ENCODE data around the gene WNT6.

DNA sequence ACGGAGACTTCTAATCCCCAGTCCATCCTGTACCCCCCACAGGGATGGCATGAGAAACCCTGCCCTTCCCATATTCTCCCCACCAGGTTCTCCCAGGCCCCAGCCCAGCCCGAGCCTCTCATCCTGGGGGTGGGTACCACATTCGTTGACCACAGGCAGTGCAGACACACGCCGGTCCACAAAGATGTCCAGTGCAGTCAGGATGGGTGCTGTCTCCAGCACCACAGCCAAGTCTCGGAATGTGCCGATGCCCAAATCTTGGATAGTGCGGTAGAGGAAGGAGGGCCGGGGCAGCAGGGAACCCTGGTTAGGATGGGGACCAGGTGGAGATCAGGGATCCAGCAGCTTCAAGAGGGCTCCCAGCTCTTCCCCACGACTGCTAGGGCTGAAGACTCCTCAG lies 32.8 kb upstream of the WNT6 start:
- TF ChIP-seq, protein P1, sequence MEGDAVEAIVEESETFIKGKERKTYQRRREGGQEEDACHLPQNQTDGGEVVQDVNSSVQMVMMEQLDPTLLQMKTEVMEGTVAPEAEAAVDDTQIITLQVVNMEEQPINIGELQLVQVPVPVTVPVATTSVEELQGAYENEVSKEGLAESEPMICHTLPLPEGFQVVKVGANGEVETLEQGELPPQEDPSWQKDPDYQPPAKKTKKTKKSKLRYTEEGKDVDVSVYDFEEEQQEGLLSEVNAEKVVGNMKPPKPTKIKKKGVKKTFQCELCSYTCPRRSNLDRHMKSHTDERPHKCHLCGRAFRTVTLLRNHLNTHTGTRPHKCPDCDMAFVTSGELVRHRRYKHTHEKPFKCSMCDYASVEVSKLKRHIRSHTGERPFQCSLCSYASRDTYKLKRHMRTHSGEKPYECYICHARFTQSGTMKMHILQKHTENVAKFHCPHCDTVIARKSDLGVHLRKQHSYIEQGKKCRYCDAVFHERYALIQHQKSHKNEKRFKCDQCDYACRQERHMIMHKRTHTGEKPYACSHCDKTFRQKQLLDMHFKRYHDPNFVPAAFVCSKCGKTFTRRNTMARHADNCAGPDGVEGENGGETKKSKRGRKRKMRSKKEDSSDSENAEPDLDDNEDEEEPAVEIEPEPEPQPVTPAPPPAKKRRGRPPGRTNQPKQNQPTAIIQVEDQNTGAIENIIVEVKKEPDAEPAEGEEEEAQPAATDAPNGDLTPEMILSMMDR (IDR thresholded peaks at IDR 0.05): no peak
- no peak for TF ChIP-seq POLR2A (IDR thresholded peaks at IDR 0.05)
